GM12801 (cell line): Measurements from ENCODE around the gene CATSPER1.

ENCODE experiments used
- TF ChIP-seq, protein P1 (sequence below): IDR thresholded peaks from one replicate; pipeline ENCODE4 v1.5.1; 2011; ENCODE audit warnings: control low read depth; ENCODE audit not compliant: insufficient read length; ENCODE audit errors: extremely low read depth

The CATSPER1 gene

DNA sequence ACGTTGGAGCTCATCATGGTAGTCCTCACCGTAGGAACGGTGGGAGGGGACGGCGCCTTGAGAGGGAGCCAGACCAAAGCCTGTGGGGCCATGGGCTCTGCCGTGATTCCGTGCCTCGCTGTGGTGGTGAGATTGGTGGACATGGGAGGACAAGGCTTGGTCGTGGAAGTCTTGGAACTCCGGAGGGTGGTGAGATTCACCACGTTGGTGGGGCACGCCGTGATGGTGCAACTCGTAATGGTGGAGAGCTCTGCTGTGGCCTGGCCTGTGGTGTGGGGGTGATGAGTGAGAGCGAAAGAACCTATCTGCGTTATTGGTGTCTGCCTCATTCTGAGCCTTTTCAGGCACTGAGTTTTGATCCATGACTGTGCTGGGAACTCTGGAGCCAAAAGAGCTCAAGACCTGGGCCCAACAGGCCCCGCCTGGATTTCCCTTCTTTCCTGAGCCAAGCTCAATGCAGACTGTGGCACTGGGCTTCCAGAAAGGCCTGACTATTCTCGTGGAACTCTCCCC is at the start of gene CATSPER1:
Gene CATSPER1 (minus strand): TSS at position 463 of the 513 bp plus-strand sequence. CDS start 100 bp downstream, at position 363.
- TF ChIP-seq, protein P1, sequence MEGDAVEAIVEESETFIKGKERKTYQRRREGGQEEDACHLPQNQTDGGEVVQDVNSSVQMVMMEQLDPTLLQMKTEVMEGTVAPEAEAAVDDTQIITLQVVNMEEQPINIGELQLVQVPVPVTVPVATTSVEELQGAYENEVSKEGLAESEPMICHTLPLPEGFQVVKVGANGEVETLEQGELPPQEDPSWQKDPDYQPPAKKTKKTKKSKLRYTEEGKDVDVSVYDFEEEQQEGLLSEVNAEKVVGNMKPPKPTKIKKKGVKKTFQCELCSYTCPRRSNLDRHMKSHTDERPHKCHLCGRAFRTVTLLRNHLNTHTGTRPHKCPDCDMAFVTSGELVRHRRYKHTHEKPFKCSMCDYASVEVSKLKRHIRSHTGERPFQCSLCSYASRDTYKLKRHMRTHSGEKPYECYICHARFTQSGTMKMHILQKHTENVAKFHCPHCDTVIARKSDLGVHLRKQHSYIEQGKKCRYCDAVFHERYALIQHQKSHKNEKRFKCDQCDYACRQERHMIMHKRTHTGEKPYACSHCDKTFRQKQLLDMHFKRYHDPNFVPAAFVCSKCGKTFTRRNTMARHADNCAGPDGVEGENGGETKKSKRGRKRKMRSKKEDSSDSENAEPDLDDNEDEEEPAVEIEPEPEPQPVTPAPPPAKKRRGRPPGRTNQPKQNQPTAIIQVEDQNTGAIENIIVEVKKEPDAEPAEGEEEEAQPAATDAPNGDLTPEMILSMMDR = no peak

DNA sequence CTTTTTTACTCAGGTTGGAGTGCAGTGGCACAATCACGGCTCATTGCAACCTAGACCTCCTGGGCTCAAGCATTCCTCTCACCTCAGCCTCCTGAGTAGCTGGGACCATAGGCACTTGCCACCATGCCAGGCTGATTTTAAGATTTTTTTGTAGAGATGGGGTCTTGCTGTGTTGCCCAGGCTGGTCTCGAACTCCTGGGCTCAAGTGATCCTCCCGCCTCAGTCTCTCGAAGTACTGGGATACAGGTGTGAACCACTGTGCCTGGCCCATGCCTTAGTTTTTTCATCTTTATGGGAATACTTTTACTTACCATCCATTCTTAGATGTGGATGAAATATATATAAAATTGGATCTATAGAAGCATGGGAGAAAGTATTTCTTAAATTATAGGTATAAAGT is 49.0 kb upstream of the CATSPER1 start:
- TF ChIP-seq, protein P1 = no peak

DNA sequence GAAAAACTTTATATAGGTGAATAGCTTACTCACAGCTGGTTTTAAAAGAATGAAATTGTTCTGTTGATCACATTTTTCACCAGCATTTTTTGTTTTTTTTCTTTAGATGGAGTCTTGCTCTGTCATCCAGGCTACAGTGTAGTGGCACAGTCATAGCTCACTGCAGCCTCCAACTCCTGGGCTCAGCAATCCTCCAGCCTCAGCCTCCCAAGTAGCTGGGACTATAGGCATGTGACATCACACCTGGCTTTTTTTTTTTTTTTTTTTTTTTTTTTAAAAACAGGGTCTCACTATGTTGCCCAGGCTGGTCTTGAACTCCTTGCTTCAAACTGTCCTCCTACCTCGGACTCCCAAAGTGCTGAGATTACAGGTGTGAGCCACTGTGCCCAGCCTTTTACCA is 47.4 kb upstream of the CATSPER1 start:
- TF ChIP-seq, protein P1 = no peak

DNA sequence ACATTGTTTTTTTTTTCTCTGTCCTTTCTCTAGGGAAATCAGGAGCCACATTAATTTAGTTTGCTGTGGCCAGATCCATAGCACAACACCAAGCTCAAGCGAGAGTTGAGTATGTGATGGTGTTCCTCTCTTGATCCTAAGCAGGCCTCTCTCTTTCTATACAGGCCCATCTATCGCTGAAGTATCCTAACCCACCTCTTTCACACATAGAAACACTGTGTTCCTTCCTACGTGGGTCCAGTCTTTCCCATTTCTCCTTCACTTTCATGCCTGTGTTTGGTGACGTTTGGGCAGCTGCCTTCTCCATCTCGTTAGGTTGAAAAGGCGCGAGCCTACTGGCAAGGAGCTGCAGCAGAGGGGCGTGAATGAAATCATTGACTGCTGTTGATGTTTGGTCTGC is 46.2 kb upstream of the CATSPER1 start:
- TF ChIP-seq, protein P1 = no peak

DNA sequence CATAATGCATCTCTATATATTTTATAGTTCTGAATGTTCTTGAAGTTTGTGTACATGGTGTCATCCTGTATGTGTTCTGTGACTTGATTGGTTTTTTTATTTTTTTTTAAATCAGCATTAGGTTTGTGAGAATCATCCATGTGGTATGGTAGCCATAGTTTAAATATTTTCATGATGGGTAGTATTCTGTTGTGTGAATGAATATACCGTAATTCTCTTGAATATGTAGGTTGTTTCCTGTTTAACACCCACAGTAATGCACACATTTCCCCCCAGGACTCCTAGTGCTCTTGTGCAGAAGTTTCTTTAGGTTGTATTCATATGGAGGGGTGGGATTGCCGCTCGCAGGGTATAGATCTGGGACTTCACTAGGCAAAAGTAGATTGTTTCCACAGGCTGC is 45.8 kb upstream of the CATSPER1 start:
- TF ChIP-seq, protein P1 = no peak

DNA sequence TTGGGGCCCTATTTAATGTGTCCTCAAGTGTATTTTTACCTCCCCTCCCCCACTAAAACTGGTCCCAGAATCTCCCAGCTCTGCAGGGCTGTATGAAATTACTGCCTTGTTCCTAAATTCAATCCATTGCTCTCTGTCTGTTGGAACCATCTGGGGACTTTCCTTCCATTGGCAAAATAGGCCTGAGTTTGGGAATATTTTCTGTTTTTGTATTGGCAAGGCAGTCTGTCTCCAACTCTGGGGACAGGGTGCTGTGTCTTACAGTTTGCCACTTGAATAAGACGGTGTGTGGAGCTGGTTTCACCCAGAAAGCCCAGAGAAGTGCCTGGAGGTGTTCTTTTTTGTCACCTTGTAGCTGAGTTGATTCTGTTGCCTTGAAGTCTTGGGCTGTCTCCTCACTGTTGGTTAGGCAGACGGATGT is 45.1 kb upstream of the CATSPER1 start:
- TF ChIP-seq, protein P1 = no peak

DNA sequence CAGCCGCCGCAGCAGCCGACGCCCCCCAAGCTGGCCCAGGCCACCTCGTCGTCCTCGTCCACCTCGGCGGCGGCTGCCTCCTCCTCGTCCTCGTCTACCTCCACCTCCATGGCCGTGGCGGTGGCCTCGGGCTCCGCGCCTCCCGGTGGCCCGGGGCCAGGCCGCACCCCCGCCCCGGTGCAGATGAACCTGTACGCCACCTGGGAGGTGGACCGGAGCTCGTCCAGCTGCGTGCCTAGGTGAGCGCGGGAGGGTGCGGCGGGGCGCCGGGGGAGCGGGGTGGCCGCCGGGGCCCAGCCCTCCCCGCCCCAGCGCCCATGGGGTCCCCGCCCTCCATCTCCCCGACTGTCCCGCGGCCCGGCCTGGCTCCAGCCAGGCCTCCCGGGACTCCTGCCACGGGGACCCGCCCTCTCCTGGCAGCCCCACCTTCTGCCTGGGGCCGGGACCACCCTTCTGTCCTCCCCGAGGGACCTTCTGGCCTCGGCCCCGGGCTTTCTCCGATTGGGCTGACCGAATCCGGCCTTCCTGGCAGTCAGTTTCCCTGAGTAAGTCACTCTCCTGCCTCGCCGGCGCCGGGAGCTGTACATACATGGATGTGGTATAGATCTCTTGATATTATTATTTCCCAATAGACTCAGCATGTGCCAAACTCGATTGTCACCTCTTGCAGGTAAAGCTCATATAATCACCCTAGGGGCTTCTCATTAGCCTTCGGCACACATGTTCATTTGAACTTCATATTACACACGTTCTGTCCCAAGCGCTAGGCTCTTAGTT is 44.5 kb upstream of the CATSPER1 start:
- TF ChIP-seq, protein P1 = no peak
